Measurements from ENCODE around the gene TSPOAP1.

GRCh38 chr17:58373003-58373402 lies 44.4 kb upstream of the TSPOAP1 start:
- no peak for TF ChIP-seq EZH2 (IDR thresholded peaks at IDR 0.05; ENCODE audit: low read length, unreplicated experiment)
- TF ChIP-seq, protein P1, sequence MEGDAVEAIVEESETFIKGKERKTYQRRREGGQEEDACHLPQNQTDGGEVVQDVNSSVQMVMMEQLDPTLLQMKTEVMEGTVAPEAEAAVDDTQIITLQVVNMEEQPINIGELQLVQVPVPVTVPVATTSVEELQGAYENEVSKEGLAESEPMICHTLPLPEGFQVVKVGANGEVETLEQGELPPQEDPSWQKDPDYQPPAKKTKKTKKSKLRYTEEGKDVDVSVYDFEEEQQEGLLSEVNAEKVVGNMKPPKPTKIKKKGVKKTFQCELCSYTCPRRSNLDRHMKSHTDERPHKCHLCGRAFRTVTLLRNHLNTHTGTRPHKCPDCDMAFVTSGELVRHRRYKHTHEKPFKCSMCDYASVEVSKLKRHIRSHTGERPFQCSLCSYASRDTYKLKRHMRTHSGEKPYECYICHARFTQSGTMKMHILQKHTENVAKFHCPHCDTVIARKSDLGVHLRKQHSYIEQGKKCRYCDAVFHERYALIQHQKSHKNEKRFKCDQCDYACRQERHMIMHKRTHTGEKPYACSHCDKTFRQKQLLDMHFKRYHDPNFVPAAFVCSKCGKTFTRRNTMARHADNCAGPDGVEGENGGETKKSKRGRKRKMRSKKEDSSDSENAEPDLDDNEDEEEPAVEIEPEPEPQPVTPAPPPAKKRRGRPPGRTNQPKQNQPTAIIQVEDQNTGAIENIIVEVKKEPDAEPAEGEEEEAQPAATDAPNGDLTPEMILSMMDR (conservative IDR thresholded peaks at IDR 0.05; ENCODE audit: low read depth, low read length), result no peak
- no peak for TF ChIP-seq EZH2phosphoT487 (IDR thresholded peaks at IDR 0.05; ENCODE audit: borderline replicate concordance, low read length)

All from PC-3 (cell line).